ENCODE measurements around the gene PARP6.

DNA sequence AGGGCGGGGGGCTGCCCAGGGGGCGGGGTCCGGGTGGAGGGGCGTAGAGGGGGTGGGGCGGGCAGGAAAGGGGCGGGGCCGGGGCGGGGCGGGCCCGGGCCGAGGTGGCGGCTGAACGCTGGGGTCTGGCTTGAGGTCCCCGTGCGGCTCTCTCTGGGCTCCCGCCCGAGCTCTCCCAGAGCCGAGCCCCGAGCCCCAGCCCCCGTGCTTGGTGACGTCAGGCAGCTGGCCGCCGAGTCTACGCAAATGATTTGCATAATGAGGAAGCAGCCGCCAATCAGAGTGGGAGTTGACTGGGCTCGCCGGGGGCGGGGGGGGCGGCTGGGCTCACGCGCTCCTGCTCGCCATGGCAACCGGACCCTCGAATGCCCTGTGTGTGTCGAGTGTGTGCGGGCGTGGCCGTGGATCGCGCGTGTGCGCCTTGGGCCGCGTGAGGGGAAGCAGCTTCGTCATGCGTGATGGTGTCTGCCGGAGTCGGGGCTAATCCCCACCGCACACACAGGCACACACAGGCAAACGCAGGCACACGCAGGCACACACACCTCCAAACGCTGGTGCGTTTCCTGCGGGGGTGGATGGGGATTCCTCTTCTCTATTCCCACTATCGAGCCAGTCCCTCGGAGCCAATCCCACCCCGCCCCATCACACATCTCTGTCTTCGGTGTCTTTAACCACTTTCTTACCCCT is 47.8 kb upstream of the PARP6 start, which contains the start of gene CELF6:
- TF ChIP-seq NR2C2 (CRISPR knock-in tag; IDR thresholded peaks at IDR 0.05) (no peak), MXD4 (CRISPR knock-in tag; IDR thresholded peaks at IDR 0.05; ENCODE audit: borderline replicate concordance) (no peak), FOXP1 (CRISPR knock-in tag; IDR thresholded peaks at IDR 0.05; ENCODE audit: borderline replicate concordance) (no peak)
- TF ChIP-seq, protein P1, sequence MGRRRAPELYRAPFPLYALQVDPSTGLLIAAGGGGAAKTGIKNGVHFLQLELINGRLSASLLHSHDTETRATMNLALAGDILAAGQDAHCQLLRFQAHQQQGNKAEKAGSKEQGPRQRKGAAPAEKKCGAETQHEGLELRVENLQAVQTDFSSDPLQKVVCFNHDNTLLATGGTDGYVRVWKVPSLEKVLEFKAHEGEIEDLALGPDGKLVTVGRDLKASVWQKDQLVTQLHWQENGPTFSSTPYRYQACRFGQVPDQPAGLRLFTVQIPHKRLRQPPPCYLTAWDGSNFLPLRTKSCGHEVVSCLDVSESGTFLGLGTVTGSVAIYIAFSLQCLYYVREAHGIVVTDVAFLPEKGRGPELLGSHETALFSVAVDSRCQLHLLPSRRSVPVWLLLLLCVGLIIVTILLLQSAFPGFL (CRISPR knock-in tag; IDR thresholded peaks at IDR 0.05; ENCODE audit: borderline replicate concordance): no peak
- TF ChIP-seq, protein P2, sequence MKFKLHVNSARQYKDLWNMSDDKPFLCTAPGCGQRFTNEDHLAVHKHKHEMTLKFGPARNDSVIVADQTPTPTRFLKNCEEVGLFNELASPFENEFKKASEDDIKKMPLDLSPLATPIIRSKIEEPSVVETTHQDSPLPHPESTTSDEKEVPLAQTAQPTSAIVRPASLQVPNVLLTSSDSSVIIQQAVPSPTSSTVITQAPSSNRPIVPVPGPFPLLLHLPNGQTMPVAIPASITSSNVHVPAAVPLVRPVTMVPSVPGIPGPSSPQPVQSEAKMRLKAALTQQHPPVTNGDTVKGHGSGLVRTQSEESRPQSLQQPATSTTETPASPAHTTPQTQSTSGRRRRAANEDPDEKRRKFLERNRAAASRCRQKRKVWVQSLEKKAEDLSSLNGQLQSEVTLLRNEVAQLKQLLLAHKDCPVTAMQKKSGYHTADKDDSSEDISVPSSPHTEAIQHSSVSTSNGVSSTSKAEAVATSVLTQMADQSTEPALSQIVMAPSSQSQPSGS (CRISPR knock-in tag; IDR thresholded peaks at IDR 0.05; ENCODE audit: borderline replicate concordance, low read depth): no peak
- TF ChIP-seq, protein P3, sequence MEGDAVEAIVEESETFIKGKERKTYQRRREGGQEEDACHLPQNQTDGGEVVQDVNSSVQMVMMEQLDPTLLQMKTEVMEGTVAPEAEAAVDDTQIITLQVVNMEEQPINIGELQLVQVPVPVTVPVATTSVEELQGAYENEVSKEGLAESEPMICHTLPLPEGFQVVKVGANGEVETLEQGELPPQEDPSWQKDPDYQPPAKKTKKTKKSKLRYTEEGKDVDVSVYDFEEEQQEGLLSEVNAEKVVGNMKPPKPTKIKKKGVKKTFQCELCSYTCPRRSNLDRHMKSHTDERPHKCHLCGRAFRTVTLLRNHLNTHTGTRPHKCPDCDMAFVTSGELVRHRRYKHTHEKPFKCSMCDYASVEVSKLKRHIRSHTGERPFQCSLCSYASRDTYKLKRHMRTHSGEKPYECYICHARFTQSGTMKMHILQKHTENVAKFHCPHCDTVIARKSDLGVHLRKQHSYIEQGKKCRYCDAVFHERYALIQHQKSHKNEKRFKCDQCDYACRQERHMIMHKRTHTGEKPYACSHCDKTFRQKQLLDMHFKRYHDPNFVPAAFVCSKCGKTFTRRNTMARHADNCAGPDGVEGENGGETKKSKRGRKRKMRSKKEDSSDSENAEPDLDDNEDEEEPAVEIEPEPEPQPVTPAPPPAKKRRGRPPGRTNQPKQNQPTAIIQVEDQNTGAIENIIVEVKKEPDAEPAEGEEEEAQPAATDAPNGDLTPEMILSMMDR (IDR thresholded peaks at IDR 0.05): no peak
